Mesothelial cell of epicardium (in vitro differentiated cells): Measurements from ENCODE around the gene GTF2H4. TPM values are rescaled to one million over a fixed set of nuclear protein-coding genes. Genes with fewer than 3 reads are reported as not detected.
A peak's percentile ranks its signal among the peaks of the same experiment; 100 is the strongest.
"Not testable (repeated sequence)": the region's sequence is repeated elsewhere in the genome, so short reads cannot be mapped to it uniquely, and the experiment has no call there.

Experiments used
- DNase-seq, 2 experiments: peaks; one replicate each; pipeline ENCODE4 v3.0.0; 2021; ENCODE audit warnings: low spot score in 2 of 2; ENCODE audit not compliant: unreplicated experiment in 2 of 2
- H3K27ac Mint-ChIP-seq: 2 replicates; pipeline ENCODE4 v1.8.0; 2021; ENCODE audit warnings: mixed read lengths
- H3K27me3 Mint-ChIP-seq: 2 replicates; pipeline ENCODE4 v1.8.0; 2021; ENCODE audit warnings: low read depth, mixed read lengths
- H3K36me3 Mint-ChIP-seq: 2 replicates; pipeline ENCODE4 v1.8.0; 2021; ENCODE audit warnings: mixed read lengths
- H3K4me1 Mint-ChIP-seq: 2 replicates; pipeline ENCODE4 v1.8.0; 2021; ENCODE audit warnings: mixed read lengths
- H3K4me3 Mint-ChIP-seq: 2 replicates; pipeline ENCODE4 v1.8.0; 2021; ENCODE audit warnings: mild to moderate bottlenecking, moderate library complexity, mixed read lengths
- H3K9me3 Mint-ChIP-seq: 2 replicates; pipeline ENCODE4 v1.8.0; 2021; ENCODE audit warnings: mixed read lengths
- total RNA-seq: library from RNA; stranded (reverse); gene quantifications from 3 replicates; pipeline ENCODE4 v1.2.1, GENCODE V29; 2021
- TF ChIP-seq, protein P1 (sequence below): fragments of 200-600 bp; sonication (generic); IDR thresholded peaks from one replicate; pipeline ENCODE4 v1.5.0; 2021; ENCODE audit warnings: antibody characterized with exemption; ENCODE audit not compliant: unreplicated experiment

GTF2H4 gene
- total RNA-seq, 1 donor from 2014 or later = 62.1 TPM

DNA sequence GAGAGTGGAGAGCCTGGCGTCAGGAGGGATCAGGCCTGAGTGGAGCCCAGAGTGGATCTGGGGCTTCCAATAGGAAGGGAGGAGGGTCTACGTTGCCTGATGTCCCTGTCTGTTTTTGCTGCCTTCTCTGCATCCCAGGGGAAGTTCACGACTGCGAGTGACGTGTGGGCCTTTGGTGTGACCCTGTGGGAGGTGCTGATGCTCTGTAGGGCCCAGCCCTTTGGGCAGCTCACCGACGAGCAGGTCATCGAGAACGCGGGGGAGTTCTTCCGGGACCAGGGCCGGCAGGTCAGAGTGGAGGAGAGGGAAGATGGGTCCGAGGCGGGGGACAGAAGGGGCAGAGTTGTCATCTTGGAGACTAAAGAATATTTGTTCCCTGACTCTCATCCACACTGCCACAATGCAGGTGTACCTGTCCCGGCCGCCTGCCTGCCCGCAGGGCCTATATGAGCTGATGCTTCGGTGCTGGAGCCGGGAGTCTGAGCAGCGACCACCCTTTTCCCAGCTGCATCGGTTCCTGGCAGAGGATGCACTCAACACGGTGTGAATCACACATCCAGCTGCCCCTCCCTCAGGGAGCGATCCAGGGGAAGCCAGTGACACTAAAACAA is 9.2 kb upstream of the GTF2H4 start:
- no peak for DNase-seq
- Mint-ChIP-seq H3K4me3 (no peak overlapping the region), H3K4me1 (no peaks in the 10 kb centered on the region), H3K9me3 (no peaks in the 10 kb centered on the region), H3K27ac (no peak overlapping the region), H3K36me3 (peaks cover 30% of the 10 kb centered on the region), H3K27me3 (no peaks in the 10 kb centered on the region)
- TF ChIP-seq, protein P1, sequence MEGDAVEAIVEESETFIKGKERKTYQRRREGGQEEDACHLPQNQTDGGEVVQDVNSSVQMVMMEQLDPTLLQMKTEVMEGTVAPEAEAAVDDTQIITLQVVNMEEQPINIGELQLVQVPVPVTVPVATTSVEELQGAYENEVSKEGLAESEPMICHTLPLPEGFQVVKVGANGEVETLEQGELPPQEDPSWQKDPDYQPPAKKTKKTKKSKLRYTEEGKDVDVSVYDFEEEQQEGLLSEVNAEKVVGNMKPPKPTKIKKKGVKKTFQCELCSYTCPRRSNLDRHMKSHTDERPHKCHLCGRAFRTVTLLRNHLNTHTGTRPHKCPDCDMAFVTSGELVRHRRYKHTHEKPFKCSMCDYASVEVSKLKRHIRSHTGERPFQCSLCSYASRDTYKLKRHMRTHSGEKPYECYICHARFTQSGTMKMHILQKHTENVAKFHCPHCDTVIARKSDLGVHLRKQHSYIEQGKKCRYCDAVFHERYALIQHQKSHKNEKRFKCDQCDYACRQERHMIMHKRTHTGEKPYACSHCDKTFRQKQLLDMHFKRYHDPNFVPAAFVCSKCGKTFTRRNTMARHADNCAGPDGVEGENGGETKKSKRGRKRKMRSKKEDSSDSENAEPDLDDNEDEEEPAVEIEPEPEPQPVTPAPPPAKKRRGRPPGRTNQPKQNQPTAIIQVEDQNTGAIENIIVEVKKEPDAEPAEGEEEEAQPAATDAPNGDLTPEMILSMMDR = no peak

DNA sequence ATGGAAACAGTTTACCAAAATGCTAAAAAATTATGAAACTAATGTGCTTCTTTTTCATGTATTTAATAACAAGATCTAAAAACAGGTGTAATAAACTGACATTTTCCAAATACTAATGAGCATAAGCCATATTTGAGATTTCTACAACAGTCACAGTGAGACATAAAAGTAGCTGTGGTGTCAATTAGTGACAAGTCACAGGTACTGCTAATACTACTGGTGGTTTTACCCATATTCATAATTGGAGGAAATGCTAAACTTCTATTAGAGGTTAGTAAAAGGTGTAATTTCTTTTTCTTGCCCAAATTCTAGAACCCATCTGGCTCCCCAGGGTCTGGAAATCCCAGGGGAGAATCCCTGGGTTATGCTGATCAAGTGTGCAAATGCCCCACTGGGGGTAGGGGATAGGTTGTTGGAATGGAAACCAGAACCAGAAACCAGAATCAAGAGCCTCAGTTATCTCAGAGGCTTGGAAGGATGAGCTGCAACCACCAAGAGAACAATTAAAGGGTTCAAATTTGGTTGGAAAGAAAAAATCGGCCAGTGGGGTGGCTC is 7.1 kb upstream of the GTF2H4 start:
- Mint-ChIP-seq H3K9me3 (no peaks in the 10 kb centered on the region), H3K27me3 (no peaks in the 10 kb centered on the region), H3K4me3 (no peak overlapping the region), H3K27ac (no peak overlapping the region), H3K4me1 (no peaks in the 10 kb centered on the region), H3K36me3 (peaks cover 18% of the 10 kb centered on the region)
- no peak for DNase-seq
- TF ChIP-seq, protein P1 = no peak

GRCh38 chr6:30901436-30901835 is 6.6 kb upstream of the GTF2H4 start:
- Mint-ChIP-seq H3K27ac (no peak overlapping the region), H3K4me3 (no peak overlapping the region), H3K27me3 (no peaks in the 10 kb centered on the region), H3K4me1 (no peaks in the 10 kb centered on the region), H3K36me3 (peaks cover 16% of the 10 kb centered on the region), H3K9me3 (no peaks in the 10 kb centered on the region)
- TF ChIP-seq, protein P1 = no peak
- DNase-seq = no peak

GRCh38 chr6:30902196-30902595 is 5.8 kb upstream of the GTF2H4 start:
- DNase-seq, H3K9me3 Mint-ChIP-seq, H3K27me3 Mint-ChIP-seq, H3K4me3 Mint-ChIP-seq, H3K27ac Mint-ChIP-seq, H3K4me1 Mint-ChIP-seq: not testable (repeated sequence)
- peaks cover 12% of the 10 kb centered on the region for H3K36me3 Mint-ChIP-seq

GRCh38 chr6:30902709-30903108 is 5.3 kb upstream of the GTF2H4 start:
- Mint-ChIP-seq H3K27ac (no peak overlapping the region), H3K4me1 (no peaks in the 10 kb centered on the region), H3K36me3 (peaks cover 12% of the 10 kb centered on the region), H3K27me3 (no peaks in the 10 kb centered on the region), H3K4me3 (no peak overlapping the region), H3K9me3 (no peaks in the 10 kb centered on the region)
- no peak for DNase-seq
- TF ChIP-seq, protein P1 = no peak

- H3K36me3 Mint-ChIP-seq = peaks cover 12% of the 10 kb centered on the region
- TF ChIP-seq, protein P1 = no peak
- H3K4me1 Mint-ChIP-seq = peaks cover under 1% of the 10 kb centered on the region
- H3K27ac Mint-ChIP-seq = no peak overlapping the region
- H3K27me3 Mint-ChIP-seq = no peaks in the 10 kb centered on the region
- H3K9me3 Mint-ChIP-seq = no peaks in the 10 kb centered on the region
- no peak overlapping the region for H3K4me3 Mint-ChIP-seq
- DNase-seq = no peak
These were observed 4.8 kb upstream of the GTF2H4 start for GRCh38 chr6:30903236-30903635.

DNA sequence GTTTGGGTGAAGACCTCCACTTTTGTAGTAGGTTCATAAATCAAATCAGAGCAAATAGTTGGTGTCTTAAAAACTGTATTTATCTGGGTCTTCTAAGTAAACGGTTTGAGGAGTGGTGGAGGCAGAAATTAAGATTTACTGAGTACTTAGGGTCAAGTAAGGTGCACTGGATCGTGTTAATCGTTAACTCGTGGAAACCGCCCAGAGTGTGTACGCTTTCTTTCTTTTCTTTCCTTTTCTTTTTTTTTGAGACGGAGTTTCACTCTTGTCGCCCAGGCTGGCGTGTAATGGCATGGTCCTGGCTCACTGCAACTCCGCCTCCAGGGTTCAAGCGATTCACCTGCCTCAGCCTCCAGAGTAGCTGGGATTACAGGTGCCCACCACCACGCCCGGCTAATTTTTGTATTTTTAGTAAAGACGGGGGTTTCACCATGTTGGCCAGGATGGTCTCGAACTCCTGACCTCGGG is 683 bp upstream of the GTF2H4 start:
- not testable (repeated sequence) for DNase-seq, H3K27me3 Mint-ChIP-seq, H3K27ac Mint-ChIP-seq, H3K9me3 Mint-ChIP-seq
- peaks cover 11% of the 10 kb centered on the region for H3K4me1 Mint-ChIP-seq
- H3K36me3 Mint-ChIP-seq = peaks cover 11% of the 10 kb centered on the region
- H3K4me3 Mint-ChIP-seq = peak overlapping the region; percentile 96
